GM18498 (cell line): ENCODE results near the gene THAP11.
"Not testable (repeated sequence)": the region's sequence is repeated elsewhere in the genome, so short reads cannot be mapped to it uniquely, and the experiment has no call there.

Source experiments
- ATAC-seq: cut with Tn5 transposase; IDR thresholded peaks from one replicate; pipeline ENCODE4 v1.9.1; 2021; ENCODE audit warnings: mild to moderate bottlenecking, moderate library complexity; ENCODE audit not compliant: unreplicated experiment

The THAP11 gene

DNA sequence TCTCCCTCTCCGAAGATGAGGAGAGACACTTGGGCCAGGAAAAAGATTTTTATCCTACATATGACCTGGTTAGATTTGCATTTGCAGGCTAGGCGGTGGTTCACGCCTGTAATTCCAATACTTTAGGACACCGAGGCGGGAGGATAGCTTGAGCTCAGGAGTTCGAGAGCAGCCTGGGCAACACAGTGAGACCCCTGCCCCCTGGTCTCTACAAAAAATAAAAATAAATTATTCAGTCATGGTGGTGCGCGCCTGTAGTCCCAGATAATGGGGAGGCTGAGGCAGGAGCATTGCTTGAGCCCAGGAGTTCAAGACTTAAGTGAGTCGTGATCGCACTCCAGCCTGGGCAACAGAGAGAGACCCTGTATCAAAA lies 7.9 kb upstream of the THAP11 start:
- ATAC-seq, result no peak

DNA sequence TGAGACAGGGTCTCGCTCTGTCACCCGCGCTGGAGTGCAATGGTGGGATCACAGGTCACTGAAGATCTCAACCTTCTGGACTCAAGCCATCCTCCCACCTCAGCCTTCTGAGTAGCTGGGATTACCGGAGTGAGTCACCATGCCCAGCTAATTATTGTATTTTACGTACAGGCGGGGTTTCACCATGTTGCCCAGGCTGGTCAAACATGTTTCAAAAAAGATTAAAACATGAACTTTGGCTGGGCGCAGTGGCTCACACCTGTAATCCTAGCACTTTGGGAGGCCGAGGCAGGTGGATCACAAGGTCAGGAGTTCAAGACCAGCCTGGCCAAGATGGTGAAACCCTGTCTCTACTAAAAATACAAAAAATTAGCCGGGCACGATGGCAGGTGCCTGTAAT lies 4.9 kb upstream of the THAP11 start:
- not testable (repeated sequence) for ATAC-seq

DNA sequence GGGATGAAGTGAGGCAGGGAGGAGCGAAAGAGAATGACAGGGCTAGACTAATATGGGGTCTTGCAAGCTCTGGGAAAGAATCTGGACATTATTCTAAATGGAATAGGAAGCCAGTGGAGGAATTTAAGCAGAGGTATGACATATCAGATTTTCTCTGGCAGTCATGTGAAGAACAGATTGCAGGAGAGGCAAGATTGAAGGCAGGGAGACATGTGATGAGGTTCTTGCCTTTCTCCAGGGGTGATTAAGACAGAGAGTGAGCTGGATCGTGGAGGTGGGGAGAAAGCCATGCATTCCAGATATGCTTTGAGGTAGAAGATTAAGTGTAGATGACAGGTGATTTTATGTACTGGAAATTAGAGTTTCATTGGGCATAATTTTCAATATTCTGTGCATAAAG lies 4.3 kb upstream of the THAP11 start:
- no peak for ATAC-seq

GRCh38 chr16:67841198-67841815 lies 813 bp upstream of the THAP11 start:
- ATAC-seq, result no peak

GRCh38 chr16:67842509-67843342 lies 606 bp downstream of the THAP11 start:
- peak; percentile 18 for ATAC-seq

DNA sequence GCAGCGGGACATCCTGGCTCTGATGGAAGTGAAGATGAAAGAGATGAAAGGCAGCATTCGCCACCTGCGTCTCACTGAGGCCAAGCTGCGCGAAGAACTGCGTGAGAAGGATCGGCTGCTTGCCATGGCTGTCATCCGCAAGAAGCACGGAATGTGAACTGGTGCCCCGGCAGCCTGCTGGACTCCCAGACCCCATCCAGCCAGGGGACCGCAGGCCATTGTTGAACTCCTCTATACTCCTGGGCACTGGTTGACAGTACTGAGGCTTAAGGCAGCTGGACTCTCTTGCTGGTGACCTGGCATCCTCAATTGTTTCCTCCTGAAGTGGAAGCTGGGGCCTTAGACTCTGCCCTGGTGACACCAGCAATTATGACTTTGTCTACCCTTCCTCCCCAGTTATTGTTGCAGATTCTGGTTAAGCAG lies 1.2 kb downstream of the THAP11 start:
- ATAC-seq, result no peak

DNA sequence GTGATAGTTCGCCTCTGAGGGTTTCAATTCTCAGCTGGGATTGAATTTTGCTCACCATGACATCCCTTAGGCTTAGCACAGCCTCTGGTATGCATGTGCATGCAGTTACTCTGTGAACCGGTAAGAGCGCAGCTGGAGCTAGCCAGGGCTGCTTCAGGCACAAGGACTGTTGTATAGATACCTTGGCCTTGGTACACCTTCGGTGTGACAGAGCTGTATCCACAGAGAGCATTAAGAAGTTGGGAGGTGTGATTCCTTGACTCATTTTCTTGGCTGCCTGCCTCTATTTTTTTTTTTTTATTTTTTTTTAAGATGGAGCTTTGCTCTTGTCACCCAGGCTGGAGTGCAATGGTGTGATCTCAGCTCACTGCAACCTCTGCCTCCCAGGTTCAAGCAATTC lies 2.4 kb downstream of the THAP11 start:
- ATAC-seq, result no peak

GRCh38 chr16:67845291-67846062 lies 3.4 kb downstream of the THAP11 start:
- no peak for ATAC-seq

DNA sequence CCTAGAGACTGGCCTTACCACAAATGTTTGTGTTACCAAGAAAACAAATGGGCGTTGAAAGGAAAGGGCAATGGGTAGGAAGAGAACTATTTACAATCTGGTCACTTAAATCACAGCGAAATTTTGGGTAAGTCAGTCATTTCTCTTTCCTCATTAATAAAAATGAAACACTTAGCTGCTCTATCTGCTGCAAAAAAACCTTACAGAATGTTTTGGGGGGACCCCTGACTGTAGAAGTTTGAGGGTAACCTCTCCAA lies 3.9 kb downstream of the THAP11 start:
- ATAC-seq, result no peak

GRCh38 chr16:67846320-67847063 lies 4.4 kb downstream of the THAP11 start, which contains the start of gene NUTF2:
NUTF2 (plus strand) TSS chr16:67846933; CDS start chr16:67865131, 18,198 bp downstream.
- peak; percentile 61 for ATAC-seq

DNA sequence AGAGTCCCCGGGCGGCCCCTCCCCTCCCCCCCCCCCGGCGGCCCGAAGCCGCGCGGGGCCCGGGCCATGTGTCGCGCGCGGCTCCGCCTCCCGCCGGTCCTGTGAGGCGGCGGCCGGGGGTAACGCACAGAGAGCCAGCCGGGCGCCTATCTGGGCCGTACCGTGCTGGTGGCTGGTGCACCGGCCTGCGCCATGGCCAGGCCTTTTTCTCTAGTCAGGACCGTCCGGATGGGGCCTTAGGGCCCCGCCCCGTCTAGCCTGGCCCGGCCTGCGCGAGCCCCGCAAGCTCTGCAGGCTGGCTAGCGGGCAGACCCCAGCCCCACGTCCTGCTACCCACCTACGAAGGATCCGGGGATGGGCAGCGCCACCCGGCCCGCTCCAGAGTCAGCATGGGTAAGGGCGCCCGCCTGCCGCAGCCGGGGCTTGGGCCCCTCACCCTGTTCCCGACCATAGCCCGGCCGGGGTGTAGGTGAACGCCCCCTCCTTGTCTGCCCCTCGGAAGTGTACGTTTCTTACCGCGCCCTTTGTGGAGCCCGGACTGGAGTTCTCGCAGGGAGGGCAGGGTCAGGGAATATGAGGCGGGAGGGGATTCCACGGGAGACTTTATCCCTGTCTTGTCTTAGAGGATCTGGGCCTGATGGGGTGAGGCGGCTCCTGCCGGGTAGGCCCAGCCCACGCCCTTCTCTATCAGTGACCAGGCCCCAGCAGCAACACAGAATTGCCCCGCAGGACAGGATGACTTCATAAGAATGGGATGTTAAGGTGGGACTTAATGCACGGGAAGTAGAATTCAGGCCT lies 5.1 kb downstream of the THAP11 start, which contains the start of gene CENPT:
Gene CENPT, minus strand, starts transcription at position 630 of the 798 bp plus-strand sequence. CDS start 13,834 bp downstream, outside the sequence.
- peak; percentile 44 for ATAC-seq

DNA sequence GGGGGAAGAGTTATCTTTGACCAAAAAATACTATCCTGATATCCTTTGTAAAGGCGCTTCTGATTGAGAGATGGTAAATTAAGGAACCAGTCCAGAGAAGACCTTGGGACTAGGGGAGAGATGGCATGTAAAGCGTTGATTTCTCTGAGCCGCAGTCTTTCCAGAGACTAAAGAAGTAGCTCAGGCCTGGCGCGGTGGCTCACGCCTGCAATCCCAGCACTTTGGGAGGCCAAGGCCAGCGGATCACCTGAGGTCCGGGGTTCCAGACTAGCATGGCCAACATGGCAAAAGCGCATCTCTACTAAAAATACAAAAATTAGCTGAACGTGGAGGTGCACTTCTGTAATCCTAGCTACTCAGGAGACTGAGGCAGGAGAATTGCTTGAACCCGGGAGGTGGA lies 6.0 kb downstream of the THAP11 start:
- no peak for ATAC-seq

- ATAC-seq, result no peak
These were observed 11.6 kb downstream of the THAP11 start for GRCh38 chr16:67853670-67854069.

- ATAC-seq, result no peak
These were observed 13.7 kb downstream of the THAP11 start for GRCh38 chr16:67855789-67856188.

- no peak for ATAC-seq
These were observed 14.9 kb downstream of the THAP11 start for GRCh38 chr16:67856927-67857546.

GRCh38 chr16:67857547-67858233 lies 15.6 kb downstream of the THAP11 start:
- ATAC-seq, result no peak

DNA sequence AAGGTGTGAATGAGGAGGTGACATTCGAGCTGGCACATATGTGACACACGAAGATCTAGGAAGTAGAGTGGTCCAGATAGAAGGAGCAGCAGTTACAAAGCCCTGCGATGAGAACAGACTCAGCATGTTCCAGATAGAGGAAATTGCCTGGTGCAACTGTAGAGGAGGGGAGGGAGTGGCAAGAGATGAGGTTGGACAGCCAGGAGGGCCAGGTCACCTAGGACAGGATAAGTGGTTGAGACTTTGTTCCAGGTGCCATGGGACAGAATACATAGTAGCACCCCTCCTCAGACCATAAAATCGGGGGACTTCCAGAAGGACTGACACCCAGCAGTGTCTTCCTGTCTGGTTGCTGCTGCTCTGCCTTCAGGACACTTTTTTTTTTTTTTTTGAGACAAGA lies 16.4 kb downstream of the THAP11 start:
- no peak for ATAC-seq

DNA sequence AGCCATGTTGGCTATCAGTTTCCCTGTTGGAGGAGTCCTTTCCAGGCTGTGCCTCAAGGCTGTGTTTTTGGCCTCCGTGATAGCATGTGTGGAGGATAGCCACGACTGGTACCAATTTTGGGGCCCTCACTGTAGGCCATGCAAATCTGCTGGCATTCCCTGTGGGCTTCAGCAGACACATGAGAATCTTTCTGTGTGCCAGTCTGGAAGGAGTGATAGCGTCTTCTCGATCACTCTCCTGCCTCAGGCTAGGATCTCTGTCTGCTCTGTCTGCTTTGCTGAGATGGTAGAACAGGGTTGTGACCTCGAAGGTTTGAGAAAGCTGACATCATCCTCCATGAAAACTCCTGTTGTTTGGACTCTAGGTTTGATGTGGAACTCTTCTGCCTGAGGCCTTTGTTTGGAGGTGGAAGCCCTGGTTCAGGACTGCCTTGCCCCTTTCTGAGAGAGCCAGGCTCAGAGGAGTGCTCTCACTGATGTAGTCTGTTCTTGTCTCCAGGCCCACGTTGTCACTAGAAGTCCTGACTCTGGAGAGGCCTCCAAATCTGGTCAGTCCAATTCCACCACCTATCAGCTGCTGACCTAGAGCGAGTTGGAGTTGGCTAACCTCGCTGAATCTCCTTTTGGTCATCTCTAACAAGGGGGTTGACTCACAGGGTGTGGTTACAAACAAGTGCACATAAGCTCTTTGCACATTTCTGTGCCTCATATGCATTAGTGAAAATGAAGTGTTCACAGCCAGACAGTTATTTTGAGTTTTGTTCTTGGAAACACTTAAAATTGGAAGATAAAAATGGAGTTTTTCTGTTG lies 18.7 kb downstream of the THAP11 start:
- no peak for ATAC-seq
